ENCODE measurements around the gene OR6C76. TPM values are rescaled to one million over a fixed set of nuclear protein-coding genes. Genes with fewer than 3 reads are reported as not detected.
"Not testable (repeated sequence)": the region's sequence is repeated elsewhere in the genome, so short reads cannot be mapped to it uniquely, and the experiment has no call there.

OR6C76 gene
- total RNA-seq, 4 donors from 2014 or later = not detected

GRCh38 chr12:55407866-55408265 lies 18.2 kb upstream of the OR6C76 start:
- Histone ChIP-seq H3K27me3 (no peaks in the 10 kb centered on the region), H3K4me1 (no peaks in the 10 kb centered on the region), H3K9me3 (no peaks in the 10 kb centered on the region), H3K4me3 (no peak overlapping the region), H3K27ac (no peak overlapping the region), H3K36me3 (no peaks in the 10 kb centered on the region)
- no peak for DNase-seq
- no peak for TF ChIP-seq CTCF (IDR thresholded peaks at IDR 0.05)
- TF ChIP-seq POLR2A (IDR thresholded peaks at IDR 0.05) = no peak
- intact Hi-C loops (cut with DNase I; ENCODE audit: low total_unique reads) = no loop called here

GRCh38 chr12:55409133-55409532 lies 16.9 kb upstream of the OR6C76 start:
- H3K4me3 ChIP-seq = not testable (repeated sequence)

GRCh38 chr12:55412138-55412537 lies 13.9 kb upstream of the OR6C76 start:
- H3K27ac ChIP-seq; H3K9me3 ChIP-seq; H3K27me3 ChIP-seq; intact Hi-C loops (cut with DNase I; ENCODE audit: low total_unique reads); DNase-seq; H3K4me1 ChIP-seq; H3K4me3 ChIP-seq; H3K36me3 ChIP-seq: not testable (repeated sequence)

More at GRCh38 chr12:55409133-55409532, 16.9 kb upstream of the OR6C76 start:
- intact Hi-C loops (cut with DNase I; ENCODE audit: low total_unique reads); DNase-seq; H3K36me3 ChIP-seq; H3K9me3 ChIP-seq; H3K27ac ChIP-seq; H3K27me3 ChIP-seq; H3K4me1 ChIP-seq: not testable (repeated sequence)

- H3K36me3 ChIP-seq; H3K9me3 ChIP-seq; H3K27me3 ChIP-seq; DNase-seq; H3K27ac ChIP-seq; H3K4me3 ChIP-seq; intact Hi-C loops (cut with DNase I; ENCODE audit: low total_unique reads); H3K4me1 ChIP-seq: not testable (repeated sequence)
Measured at GRCh38 chr12:55413498-55414388, 12.3 kb upstream of the OR6C76 start.

GRCh38 chr12:55414396-55414823 lies 11.6 kb upstream of the OR6C76 start:
- H3K4me1 ChIP-seq; H3K9me3 ChIP-seq; H3K36me3 ChIP-seq; intact Hi-C loops (cut with DNase I; ENCODE audit: low total_unique reads); H3K4me3 ChIP-seq; DNase-seq; H3K27me3 ChIP-seq; H3K27ac ChIP-seq: not testable (repeated sequence)

GRCh38 chr12:55414889-55415288 lies 11.2 kb upstream of the OR6C76 start:
- H3K36me3 ChIP-seq; DNase-seq; H3K4me3 ChIP-seq; H3K4me1 ChIP-seq; H3K9me3 ChIP-seq; H3K27me3 ChIP-seq; H3K27ac ChIP-seq; intact Hi-C loops (cut with DNase I; ENCODE audit: low total_unique reads): not testable (repeated sequence)

- Histone ChIP-seq H3K27ac (no peak overlapping the region), H3K4me1 (no peaks in the 10 kb centered on the region), H3K4me3 (no peak overlapping the region), H3K9me3 (no peaks in the 10 kb centered on the region), H3K27me3 (no peaks in the 10 kb centered on the region), H3K36me3 (no peaks in the 10 kb centered on the region)
- no peak for DNase-seq
- intact Hi-C loops (cut with DNase I; ENCODE audit: low total_unique reads) = no loop called here
- TF ChIP-seq POLR2A (IDR thresholded peaks at IDR 0.05) (no peak), CTCF (IDR thresholded peaks at IDR 0.05) (no peak)
Measured at GRCh38 chr12:55416961-55417360, 9.1 kb upstream of the OR6C76 start.
